Measurements from ENCODE around the gene TNRC6A.

The TNRC6A gene

DNA sequence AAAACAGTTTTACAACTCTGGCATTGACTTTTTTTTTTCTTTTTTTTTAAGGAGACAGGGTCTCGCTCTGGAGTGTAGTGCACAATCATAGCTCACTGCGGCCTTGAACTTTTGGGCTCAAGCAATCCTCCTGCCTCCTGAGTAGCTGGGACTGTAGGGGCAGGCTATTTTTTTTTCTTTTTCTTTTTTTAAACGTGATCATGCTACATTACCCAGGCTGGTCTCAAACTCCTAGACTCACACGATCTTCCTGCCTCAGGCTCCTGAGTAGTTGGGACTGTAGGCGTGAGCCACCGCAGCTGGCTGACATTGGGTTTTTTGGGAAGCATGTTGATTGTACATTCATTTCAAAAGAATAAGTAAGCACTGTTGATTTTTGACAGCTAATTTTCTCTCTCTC, 32.1 kb downstream of the TNRC6A start:
- H3K27me3 ChIP-seq (ENCODE audit: low read length), result no peaks in the 10 kb centered on the region
- peaks cover 24% of the 10 kb centered on the region for H3K79me2 ChIP-seq (ENCODE audit: insufficient read depth, low read length)
- H4K20me1 ChIP-seq (ENCODE audit: low read depth, low read length), result peaks cover 21% of the 10 kb centered on the region; the same call in 1 of the 2 replicates
- no peak overlapping the region for H3K9ac ChIP-seq (ENCODE audit: low read length)
- no peaks in the 10 kb centered on the region for H3K9me3 ChIP-seq (ENCODE audit: insufficient read depth, low read length)
- H3K4me2 ChIP-seq (ENCODE audit: low read depth, low read length, poor library complexity, severe bottlenecking), result no peak overlapping the region
- peaks cover 17% of the 10 kb centered on the region; the same call in 1 of the 2 replicates for H3K36me3 ChIP-seq (ENCODE audit: low read length)
- no peak overlapping the region for H3K27ac ChIP-seq (ENCODE audit: low read depth, low read length)
- no peak overlapping the region for H2AFZ ChIP-seq (ENCODE audit: low read depth, low read length, severe bottlenecking)
- TF ChIP-seq, protein P1, sequence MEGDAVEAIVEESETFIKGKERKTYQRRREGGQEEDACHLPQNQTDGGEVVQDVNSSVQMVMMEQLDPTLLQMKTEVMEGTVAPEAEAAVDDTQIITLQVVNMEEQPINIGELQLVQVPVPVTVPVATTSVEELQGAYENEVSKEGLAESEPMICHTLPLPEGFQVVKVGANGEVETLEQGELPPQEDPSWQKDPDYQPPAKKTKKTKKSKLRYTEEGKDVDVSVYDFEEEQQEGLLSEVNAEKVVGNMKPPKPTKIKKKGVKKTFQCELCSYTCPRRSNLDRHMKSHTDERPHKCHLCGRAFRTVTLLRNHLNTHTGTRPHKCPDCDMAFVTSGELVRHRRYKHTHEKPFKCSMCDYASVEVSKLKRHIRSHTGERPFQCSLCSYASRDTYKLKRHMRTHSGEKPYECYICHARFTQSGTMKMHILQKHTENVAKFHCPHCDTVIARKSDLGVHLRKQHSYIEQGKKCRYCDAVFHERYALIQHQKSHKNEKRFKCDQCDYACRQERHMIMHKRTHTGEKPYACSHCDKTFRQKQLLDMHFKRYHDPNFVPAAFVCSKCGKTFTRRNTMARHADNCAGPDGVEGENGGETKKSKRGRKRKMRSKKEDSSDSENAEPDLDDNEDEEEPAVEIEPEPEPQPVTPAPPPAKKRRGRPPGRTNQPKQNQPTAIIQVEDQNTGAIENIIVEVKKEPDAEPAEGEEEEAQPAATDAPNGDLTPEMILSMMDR (IDR thresholded peaks at IDR 0.05; ENCODE audit: insufficient read depth, low read length, poor library complexity, severe bottlenecking), result no peak
- no peak for TF ChIP-seq EZH2phosphoT487 (conservative IDR thresholded peaks at IDR 0.05; ENCODE audit: low read length)
- H3K9me2 ChIP-seq (replicated peaks; ENCODE audit: insufficient read depth, low read length), result no peaks in the 10 kb centered on the region
- no peaks in the 10 kb centered on the region; the same call in 1 of the 2 replicates for H3F3A ChIP-seq (ENCODE audit: insufficient read depth)
- no peak overlapping the region for H3K4me3 ChIP-seq (ENCODE audit: insufficient read depth, low read length, poor library complexity, severe bottlenecking)

DNA sequence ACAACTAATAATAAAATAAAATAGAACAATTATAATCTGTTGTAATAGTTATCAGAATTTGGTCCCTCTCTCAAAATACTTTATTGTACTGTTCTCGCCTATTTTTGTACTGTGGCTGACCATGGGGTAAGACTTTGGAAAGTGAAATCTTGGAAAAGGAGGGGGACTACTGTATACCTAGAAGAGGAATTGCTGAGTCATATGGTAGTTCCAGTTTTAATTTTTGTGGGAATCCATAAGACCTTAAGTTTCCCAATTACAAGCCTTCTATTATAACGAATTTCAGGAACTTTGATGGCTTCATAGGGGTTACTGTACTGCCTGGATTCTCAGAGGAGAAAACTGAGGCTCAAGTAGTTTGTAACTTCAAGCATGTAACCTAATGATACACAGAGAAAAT, 35.5 kb downstream of the TNRC6A start:
- Histone ChIP-seq H3K9me2 (replicated peaks; ENCODE audit: insufficient read depth, low read length) (no peaks in the 10 kb centered on the region), H3F3A (ENCODE audit: insufficient read depth) (0 out of 2 replicates have a peak, but pooled peaks cover 7% of the 10 kb centered on the region), H3K27me3 (ENCODE audit: low read length) (no peaks in the 10 kb centered on the region), H3K4me3 (ENCODE audit: insufficient read depth, low read length, poor library complexity, severe bottlenecking) (no peak overlapping the region), H2AFZ (ENCODE audit: low read depth, low read length, severe bottlenecking) (no peak overlapping the region), H4K20me1 (ENCODE audit: low read depth, low read length) (peaks cover 3% of the 10 kb centered on the region; the same call in 1 of the 2 replicates), H3K36me3 (ENCODE audit: low read length) (peaks cover 5% of the 10 kb centered on the region; the same call in 1 of the 2 replicates), H3K79me2 (ENCODE audit: insufficient read depth, low read length) (peaks cover 5% of the 10 kb centered on the region; the same call in 1 of the 2 replicates), H3K9ac (ENCODE audit: low read length) (no peak overlapping the region), H3K9me3 (ENCODE audit: insufficient read depth, low read length) (no peaks in the 10 kb centered on the region), H3K27ac (ENCODE audit: low read depth, low read length) (no peak overlapping the region), H3K4me2 (ENCODE audit: low read depth, low read length, poor library complexity, severe bottlenecking) (no peak overlapping the region)
- no peak for TF ChIP-seq EZH2phosphoT487 (conservative IDR thresholded peaks at IDR 0.05; ENCODE audit: low read length)
- TF ChIP-seq, protein P1 (IDR thresholded peaks at IDR 0.05; ENCODE audit: insufficient read depth, low read length, poor library complexity, severe bottlenecking), result no peak

DNA sequence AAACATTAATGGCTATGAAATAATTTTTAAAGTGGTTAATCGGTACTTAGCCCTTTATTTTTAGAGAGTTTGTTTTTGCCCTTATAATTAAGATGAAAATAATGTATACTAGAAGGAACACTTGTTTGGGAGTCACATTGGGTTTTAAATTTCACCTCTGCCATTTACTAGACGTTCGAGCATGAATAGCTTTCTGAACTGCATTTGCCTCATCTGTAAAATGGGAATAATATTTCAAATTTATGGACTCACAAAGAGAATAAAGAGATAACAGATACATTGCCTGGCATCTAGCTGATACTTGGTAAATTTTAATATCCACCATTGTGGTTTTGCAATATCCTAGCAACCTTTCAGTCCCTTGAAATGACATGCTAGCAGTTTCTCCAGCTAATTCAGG, 36.6 kb downstream of the TNRC6A start:
- peaks cover 7% of the 10 kb centered on the region; the same call in 1 of the 2 replicates for H3K79me2 ChIP-seq (ENCODE audit: insufficient read depth, low read length)
- TF ChIP-seq EZH2phosphoT487 (conservative IDR thresholded peaks at IDR 0.05; ENCODE audit: low read length), result no peak
- TF ChIP-seq, protein P1 (IDR thresholded peaks at IDR 0.05; ENCODE audit: insufficient read depth, low read length, poor library complexity, severe bottlenecking), result no peak
- no peak overlapping the region for H3K4me2 ChIP-seq (ENCODE audit: low read depth, low read length, poor library complexity, severe bottlenecking)
- no peak overlapping the region for H3K9ac ChIP-seq (ENCODE audit: low read length)
- peaks cover 5% of the 10 kb centered on the region; the same call in 1 of the 2 replicates for H3K36me3 ChIP-seq (ENCODE audit: low read length)
- H3K9me2 ChIP-seq (replicated peaks; ENCODE audit: insufficient read depth, low read length), result no peaks in the 10 kb centered on the region
- H3K27ac ChIP-seq (ENCODE audit: low read depth, low read length), result no peak overlapping the region
- H3K9me3 ChIP-seq (ENCODE audit: insufficient read depth, low read length), result no peaks in the 10 kb centered on the region
- H3K4me3 ChIP-seq (ENCODE audit: insufficient read depth, low read length, poor library complexity, severe bottlenecking), result no peak overlapping the region
- no peaks in the 10 kb centered on the region for H3K27me3 ChIP-seq (ENCODE audit: low read length)
- no peak overlapping the region for H2AFZ ChIP-seq (ENCODE audit: low read depth, low read length, severe bottlenecking)
- H4K20me1 ChIP-seq (ENCODE audit: low read depth, low read length), result no peaks in the 10 kb centered on the region; the same call in 1 of the 2 replicates
- 0 out of 2 replicates have a peak, but pooled peaks cover 7% of the 10 kb centered on the region for H3F3A ChIP-seq (ENCODE audit: insufficient read depth)

Measured in SU-DHL-6 (cell line).